HG02884 (cell line): Measurements from ENCODE around the gene ARHGEF6.

Experiments
- ATAC-seq: cut with Tn5 transposase; IDR thresholded peaks from one replicate; pipeline ENCODE4 v1.9.1; 2021; ENCODE audit warnings: mild to moderate bottlenecking, moderate library complexity; ENCODE audit not compliant: unreplicated experiment

ARHGEF6 gene

DNA sequence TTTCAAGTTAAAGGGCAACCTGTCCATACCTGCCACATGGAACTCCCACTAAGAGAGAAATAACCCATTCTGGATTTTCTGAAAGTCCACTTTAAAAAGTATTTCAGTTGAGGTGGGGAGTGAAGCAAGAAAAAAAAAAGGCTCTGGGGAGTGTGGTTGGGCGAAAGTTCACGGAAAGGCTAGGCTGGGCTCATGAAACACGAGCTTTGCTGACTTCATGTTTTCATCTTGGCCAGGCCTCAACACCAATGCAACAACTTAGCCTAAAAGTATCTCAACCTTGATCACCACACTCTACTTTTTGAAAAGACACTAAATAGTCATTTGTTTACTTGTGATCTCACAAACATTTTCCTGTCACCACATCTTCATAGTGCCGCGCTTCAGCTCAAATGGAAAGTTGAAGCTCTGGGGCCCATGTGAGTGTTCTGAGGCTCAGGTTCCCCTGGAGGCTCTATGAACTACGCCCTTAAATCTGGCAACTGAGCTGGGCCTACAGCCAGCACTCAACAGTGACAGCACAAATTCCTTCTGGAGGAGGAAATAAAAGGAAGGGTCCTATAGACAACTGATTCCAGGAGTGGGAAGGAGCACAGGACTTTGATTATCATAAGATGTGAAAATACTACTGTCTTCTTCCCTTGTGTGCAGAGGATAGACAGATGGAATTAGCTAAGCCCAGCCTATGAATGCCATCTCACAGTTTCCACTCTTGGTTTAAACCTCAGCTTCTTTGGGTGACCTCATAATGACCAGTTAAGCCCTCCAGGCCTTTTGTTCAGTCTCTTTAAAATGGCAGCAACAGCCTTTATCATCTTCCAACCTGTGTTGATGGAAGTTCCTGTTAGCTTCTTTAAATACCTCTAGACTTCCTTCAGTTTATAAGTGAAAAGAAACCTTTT is 127.7 kb downstream of the ARHGEF6 start:
- ATAC-seq = no peak

DNA sequence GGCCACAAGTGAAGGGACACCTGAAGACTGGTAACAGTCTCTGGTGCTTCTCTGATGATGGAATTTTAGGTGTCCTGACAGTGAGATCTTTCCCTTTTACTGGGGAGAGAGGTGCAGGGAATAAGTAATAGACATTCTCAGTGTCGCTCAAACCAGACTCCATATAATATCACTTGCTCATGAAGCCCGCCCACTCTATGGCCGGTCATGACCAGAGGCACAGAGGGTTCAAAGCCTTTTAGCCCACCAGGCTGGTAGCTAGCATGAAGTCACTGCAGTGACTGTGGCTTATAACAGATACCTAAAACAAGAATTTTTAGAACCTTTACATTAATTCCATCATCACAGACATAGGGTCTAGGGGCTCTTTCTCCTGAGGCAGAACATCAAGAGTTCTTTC is 129.9 kb downstream of the ARHGEF6 start:
- no peak for ATAC-seq

DNA sequence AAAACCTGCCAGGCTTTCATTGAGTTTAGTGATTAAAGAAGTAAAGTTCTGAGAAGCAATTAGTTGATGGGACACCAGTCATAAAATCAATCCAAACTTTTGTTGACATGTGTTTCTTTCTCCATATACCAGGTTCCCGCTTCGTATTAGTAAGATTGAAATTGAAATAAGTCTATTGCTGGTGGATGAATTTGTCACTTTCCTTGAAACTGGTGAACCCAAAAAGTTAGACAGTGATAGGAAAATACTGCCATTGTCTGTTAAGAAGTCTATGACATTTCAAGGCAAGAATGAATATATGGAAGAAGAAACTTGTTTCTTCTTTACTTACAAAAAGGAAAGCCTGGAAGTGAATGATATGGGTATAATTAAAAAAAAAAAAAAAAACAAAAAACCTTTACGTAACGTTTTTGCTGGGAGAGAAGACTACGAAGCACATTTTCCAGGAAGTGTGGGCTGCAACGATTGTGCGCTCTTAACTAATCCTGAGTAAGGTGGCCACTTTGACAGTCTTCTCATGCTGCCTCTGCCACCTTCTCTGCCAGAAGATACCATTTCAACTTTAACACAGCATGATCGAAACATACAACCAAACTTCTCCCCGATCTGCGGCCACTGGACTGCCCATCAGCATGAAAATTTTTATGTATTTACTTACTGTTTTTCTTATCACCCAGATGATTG is 132.9 kb downstream of the ARHGEF6 start, which contains the start of gene CD40LG:
Gene CD40LG (plus strand): TSS at position 482 of the 684 bp plus-strand sequence. CDS start 91 bp downstream, at position 573.
- no peak for ATAC-seq

DNA sequence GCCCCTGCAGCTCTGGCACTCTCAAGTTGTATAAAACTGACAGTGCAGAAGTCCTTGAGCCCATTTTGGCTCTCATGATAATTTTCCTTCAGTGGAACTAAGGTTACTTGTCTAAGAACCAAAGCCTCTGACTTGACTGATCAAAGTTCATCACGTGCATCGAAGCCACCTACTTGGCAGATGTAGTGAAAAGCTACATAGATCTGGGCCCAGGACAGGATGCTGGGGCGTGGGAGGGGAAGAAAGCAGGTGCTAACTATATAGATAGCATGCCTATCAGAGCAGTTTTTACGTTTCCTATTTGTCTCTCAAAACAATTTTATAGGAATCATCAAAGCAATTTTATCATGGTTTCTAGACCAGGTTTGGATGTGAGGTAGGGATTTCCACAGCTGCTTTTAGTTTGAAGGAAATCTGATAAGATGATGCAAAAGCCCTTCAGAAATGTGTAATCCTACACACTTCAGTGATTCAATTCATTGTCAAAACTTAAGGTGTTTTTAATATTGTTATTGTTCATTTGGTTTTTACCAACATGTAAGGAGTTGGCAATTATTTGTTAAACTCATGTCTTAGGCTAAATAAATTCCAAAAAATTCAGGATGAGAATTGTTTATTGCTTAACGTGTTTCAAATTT is 134.0 kb downstream of the ARHGEF6 start:
- ATAC-seq = peak; percentile 52

DNA sequence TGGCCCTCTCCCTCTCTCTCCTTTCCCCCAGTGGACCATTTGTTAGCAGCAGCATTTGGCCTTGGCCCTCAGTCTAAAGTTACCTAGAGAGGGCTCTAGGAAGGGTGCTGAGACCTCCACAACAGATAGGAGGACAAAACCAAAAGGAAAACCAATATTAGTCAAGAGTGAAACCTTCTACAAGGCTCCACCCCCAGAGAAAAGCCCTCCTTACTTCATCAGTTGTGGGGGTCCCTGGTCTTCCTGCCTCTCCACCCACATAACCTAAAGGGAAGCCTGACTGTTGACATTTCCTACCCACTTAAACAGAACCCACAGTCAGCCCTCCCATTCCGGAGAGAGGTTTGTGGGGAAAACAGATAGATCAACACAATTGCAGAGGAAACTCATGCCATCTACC is 137.5 kb downstream of the ARHGEF6 start:
- ATAC-seq = no peak

DNA sequence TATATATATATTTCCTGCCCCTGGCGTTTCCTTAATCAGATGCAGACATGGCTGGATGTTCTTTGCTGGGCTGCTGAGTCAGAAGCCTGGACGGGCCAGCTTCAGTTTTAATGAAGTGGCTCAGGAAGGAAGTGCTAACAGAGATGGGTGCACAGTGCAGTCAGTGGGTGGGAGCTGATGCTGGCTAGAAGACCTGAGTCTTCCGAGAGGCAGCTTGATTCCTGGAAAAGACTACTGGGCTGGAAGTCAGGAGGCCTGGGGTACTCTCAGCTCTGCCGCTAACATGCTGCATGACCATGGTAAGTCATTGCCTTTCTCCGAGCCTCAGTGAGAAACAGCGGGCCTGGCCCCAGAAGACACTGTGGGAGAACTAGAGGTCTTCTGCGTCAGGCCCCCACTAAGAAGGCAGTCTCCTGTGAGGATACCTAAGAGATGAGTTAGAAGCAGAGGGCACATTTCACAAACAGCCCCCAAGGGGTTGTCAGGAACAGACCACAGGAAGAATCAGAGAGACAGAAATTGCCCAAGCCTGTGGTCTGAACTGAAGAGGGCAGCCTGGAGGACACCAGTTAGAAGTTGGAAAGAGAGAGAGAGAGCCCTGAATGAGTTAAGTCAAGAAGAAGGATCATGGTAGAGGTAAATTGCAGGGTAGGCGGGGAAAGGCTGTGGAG is 141.1 kb downstream of the ARHGEF6 start:
- no peak for ATAC-seq

DNA sequence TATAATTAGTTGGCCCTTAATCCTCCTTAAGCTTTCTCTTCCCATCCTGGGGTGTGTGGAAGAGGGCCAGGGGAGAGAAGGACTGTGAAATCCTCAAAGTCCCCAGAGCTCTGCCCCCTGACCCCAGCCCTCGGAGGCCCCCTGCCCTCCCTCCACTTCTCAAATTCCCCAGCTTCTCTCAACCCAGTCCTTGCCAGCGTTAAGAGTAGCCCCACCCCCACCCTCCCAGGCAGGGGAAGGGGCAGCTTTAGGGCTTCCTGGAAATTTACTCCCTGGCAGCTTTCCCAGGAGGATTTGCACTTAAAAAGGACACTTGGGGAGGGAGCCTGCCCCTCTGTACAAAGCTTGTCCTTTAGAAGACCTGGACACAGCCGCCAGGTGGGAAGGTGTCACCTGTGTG is 144.6 kb downstream of the ARHGEF6 start:
- ATAC-seq = no peak

DNA sequence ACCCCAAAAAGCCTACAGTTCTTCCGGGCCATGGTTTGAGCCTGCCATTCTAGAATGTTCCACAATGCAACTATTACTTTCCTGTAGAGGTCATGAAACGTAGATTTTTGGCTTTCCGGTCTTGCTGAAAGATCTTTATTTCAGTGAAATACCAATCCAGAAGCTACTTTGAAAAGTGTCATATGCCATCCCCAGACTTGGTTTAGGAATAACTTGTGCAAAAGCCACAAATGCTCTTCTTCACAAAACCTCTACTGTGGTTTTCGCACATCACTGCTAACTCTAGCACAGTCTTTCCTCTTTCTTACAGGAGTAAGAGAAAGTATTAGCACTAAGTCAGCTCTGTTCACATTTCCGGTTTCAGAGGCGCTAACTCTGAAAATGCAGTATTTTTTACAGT is 145.5 kb downstream of the ARHGEF6 start:
- ATAC-seq = no peak

DNA sequence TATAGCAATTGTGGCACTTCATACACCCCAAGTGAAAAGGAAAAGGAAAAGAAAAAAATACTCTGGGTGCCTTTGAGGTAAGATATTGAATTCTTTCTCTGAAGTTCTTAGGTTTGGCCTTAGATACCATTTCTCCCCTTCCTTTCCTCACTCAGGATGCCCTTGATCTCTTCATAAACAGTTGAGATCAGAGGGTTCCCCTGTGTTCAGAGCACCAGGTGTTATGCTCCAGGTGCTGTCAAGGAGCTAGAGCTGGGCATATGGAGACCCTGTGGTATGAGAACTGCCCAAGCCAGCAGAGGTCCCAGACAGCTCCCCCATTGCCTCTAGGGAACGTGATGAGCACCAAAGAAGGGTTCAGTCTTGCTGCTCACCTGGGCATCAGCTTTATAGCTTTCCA is 149.9 kb downstream of the ARHGEF6 start:
- no peak for ATAC-seq

DNA sequence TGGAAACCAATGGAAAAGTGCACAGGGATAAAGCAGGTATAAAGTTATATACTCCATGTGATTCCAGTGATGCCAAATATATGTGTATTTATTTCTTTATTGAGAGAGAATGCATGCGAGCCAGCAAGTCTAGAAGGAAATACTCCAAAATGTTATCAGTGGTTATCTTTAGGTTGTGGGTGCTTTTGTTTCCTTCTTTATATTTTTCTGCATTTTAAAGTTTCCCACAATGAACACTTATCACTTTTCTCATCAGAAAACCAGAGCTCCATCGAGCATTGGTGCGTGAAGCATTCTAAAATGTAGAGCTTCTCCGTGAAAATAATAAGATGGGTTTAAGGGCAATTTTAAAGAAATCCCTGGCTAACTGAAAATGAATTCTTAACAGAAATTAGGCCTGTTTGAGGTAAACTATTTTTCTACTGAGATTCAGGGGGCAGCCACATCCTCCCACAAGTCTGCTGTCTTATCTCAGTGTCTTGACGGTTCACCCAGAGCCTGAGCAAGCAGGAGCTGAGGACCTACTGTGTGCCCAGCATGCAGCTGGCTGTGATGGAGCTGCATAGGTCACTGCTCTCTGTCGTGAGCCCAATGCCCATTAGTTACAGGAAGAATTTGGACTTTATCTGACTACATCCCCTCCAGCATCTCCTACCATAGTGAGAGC is 151.5 kb downstream of the ARHGEF6 start:
- ATAC-seq = no peak

DNA sequence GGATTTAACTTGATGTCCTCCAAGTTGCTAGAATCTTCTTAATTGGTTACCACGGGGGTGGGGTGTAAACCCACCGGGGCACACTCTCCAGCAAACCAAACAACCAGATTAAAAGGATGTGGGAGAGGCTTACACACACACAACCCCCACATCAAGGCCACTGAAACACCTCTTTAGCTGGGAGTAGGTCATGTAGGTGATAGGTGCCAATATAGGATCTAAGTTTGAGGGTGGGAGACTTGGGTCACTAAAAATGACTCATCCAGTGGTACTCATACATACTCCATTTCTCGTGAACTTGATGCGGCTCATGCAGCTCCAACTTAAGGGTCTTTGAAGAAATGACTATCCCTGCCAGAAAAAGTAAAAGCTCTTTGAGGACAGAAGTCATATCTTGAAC is 153.3 kb downstream of the ARHGEF6 start:
- ATAC-seq = no peak

DNA sequence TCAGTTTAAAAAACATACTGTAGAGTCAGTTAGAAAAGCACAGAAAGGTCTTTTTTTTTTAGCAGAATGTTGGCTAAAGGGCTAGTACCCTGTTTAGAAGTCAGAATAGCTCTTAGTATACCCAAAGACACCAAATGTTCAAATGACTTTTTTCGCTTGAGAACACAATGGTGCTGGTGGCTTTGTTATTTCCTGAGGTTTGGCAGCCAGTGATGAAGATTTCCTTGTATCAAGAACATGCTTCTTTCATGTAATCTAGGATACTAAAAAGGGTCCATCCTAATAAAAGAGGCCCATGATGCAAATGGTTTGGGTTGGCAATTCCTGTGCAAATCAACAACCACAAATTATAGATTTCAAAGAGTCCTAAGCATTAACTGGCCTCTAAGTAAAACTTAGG is 153.8 kb downstream of the ARHGEF6 start:
- ATAC-seq = no peak

DNA sequence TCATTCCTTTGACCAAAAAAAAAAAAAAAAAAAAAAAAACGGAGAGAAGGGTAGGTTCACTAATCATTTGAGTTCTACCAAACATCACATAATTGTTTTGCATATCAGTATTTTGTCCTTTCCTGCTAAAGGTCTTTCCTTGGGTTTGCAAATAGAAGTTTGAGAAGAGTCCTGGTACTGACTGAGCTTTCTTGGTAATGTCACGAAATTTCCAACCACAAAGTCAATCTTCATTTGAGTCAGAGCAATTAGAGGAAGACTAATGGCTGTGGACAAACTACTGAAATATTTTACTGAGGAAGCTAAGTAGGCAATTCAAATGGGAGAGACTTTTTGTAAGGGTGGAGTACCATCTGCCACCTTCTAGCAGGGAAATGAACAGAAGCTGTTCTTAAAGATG is 154.5 kb downstream of the ARHGEF6 start:
- no peak for ATAC-seq

DNA sequence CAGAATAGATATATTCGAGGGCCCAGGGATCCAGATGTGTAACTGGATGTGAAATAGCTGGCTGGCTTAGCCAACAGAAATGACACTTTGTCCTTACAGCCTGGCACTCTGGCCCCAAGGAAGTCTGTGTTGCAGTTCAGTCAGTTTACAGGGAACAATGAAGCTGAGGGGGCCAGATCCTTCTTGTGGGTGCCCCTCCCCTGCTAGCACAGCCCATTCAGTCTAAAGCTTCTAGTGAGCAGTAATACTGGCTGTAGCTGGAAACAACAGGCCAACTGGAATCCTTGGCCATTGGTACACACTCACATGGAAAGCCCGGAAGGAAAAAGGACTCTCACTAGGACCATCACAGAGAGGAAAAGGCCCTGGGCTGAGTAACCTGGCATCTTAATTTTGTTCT is 155.5 kb downstream of the ARHGEF6 start:
- no peak for ATAC-seq

DNA sequence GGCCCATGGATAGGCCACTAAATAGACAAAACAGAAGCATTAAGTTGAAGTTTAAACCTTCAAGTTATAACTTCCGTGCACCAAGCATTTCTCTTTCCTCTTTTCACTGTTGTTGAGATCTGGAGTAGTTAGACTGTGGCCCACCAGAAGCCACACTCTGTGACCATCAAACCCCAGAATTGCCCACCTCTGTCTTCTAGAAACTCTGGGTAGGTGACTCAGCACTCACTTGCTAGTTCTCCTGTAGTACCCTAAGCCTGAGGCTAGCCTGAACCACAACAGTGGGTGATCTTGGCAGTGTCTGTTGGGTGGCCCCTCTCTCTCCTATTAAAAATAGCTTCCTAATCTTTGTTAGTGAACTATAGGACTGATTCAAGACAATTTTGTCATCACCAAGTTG is 157.3 kb downstream of the ARHGEF6 start:
- no peak for ATAC-seq

DNA sequence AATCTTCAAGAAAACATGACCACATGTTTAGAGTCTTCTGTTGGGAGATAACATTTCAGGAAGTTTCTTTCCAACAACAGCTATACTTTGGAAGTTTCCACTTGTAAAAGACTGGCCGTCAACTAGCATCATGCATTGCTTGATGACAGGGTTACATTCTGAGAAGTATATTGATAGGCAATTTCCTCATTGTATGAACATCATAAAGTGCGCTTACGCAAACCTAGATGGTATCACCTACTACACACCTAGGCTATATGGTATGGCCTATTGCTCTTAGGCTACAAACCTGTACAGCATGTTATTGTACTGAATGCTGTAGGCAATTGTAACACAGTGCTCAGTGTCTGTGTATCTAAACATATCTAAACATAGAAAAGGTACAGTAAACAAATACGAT is 158.2 kb downstream of the ARHGEF6 start:
- ATAC-seq = no peak

DNA sequence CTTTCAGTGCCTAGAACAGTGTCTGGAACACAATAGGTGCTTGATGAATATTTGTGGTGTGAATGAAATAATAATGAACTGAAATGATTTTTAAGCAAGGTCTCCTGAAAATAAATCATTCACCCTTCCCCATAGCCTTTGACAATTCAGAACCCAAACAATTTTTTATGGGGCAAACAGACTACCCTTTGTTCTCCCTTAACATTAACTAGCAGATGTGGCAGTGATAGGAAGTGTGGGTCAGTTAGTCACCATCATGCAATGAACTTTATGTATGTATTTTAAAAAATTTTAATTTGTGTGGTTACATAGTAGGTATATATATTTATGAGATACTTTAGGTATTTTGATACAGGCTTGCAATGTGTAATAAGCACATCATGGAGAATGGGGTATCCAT is 160.0 kb downstream of the ARHGEF6 start:
- ATAC-seq = no peak

DNA sequence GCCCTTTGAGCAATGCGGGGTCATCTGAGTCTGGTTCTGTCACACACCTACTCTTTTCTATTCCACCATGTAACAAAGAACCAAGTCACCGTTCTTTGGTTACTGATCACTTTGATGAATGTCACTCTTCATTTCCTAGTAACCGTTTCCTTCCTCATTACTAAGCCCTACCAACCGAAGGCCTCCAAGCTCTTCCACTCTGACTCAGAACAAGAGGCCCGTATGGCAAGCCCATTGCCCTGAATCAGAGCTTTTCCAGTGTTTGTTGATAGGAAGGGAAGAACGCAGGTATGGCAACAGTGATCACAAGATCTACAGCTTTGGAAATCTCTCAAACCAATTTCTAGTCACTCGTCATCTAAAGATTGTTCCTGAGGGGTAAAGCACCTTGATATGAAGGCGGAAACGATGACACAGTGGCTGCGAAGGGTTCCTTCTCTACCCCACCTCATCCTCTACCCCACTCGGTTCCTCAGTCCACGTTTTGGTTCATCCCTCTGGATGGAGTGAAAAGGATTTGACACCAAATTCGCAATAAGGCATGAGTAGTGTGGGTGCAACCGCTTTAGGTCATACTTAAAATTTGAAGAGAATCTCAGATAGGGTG is 160.7 kb downstream of the ARHGEF6 start:
- ATAC-seq = no peak

DNA sequence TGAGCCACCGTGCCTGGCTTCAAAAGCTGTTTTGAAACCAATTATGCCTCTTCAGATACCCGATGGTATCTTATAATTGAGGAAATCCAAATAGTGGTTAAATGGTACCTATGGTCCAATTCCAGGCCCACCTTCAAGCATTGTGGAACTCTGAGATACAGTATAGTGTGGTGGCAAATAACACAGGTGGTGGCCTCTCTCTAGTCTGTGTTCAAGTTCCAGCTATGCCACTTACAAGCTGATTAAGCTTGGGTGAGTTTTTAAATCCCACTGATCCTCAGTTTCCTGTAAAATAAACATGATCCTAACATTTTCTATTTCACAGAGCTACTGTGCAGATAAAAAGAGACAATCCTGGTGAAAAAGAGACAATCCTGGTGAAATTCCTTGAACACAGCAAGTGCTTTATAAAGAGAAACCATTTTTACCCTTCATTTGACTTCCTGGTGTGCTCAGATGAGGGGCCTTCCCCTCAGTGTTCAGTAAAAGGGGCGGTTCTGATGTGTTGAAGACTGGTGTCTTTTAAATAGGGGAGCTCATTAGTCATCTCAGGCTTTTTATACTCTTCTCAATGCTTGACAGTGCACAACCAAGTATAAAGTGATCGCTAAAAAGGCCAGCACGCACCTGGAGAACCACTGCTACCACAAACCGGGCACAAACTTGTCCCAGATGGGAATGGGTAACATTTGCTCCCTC is 163.6 kb downstream of the ARHGEF6 start:
- peak; percentile 99 for ATAC-seq
